ENCODE measurements around the gene ZC3H6. TPM values are rescaled to one million over a fixed set of nuclear protein-coding genes. Genes with fewer than 3 reads are reported as not detected.

ZC3H6 gene
- total and polyA plus RNA-seq, 2 of the 13 experiments (the other 11 are each of a cell fraction or from before 2014, with no cell fraction given), result 0.71 to 0.93 TPM

- DNase-seq (ENCODE audit: low spot score) (peak; percentile 65), ATAC-seq (peak; percentile 71), FAIRE-seq (peak; percentile 80)
- in situ Hi-C loops (cut with HindIII; ENCODE audit: extremely low pct_ligation_motif_present, low pct_unique_long_range_greater_than_20kb) (loop anchor here (25.0 kb wide), 1 partner anchor 178 kb away; the partner anchor contains the start of gene RGPD8), intact Hi-C loops (cut with micrococcal nuclease; ENCODE audit: unreplicated experiment) (loop anchor here (1.0 to 10.0 kb wide), 5 partner anchors 137 to 465 kb away; partner anchors contain the start of genes ANAPC1, CHCHD5, NT5DC4 and RGPD8)
- BruUV-seq (replicated peaks), result no TSS peak
- peak overlapping the region; percentile 91 for H3K4me2 ChIP-seq (ENCODE audit: low read depth, low read length)
- POLR2A ChIA-PET, result interaction anchor here (0.9 to 1.2 kb wide), 3 partner anchors 12 to 15 kb away, joined by 3 to 5 read pairs (median 3); no protein-coding TSS in a partner anchor
- H3K4me1 ChIP-seq (ENCODE audit: insufficient read depth, low read length), result peaks cover 23% of the 10 kb centered on the region
- peak overlapping the region; percentile 93 for H2AFZ ChIP-seq (ENCODE audit: low read length)
- H3K79me2 ChIP-seq (ENCODE audit: insufficient read depth, low read length), result no peaks in the 10 kb centered on the region
- 0 out of 5 replicates have a peak, but pooled peaks cover 0 to 1% of the 10 kb centered on the region in 2 experiments for H3K27me3 ChIP-seq (ENCODE audit: control insufficient read depth in 1 of 2, insufficient read depth in 2 of 2, low read length in 2 of 2)
- H3K4me3 ChIP-seq (replicated peaks in 1 of 3; ENCODE audit: insufficient read depth in 1 of 3, low read depth in 2 of 3, low read length in 3 of 3), result peak overlapping the region; percentile 43 to 63 (median 44)
- no peak overlapping the region for H3K27ac ChIP-seq (ENCODE audit: extremely low read length, insufficient read depth, low read length)
- H3K9ac ChIP-seq (ENCODE audit: insufficient read depth, low read depth, low read length), result peak overlapping the region; percentile 40; the same call in 1 of the 2 replicates
- H3K9me3 ChIP-seq (ENCODE audit: low read length), result no peaks in the 10 kb centered on the region
- CTCF ChIA-PET (ENCODE audit: low intra/inter-chr PET ratio, low total read pairs), result interaction anchor here (1.0 to 2.1 kb wide), 2 partner anchors 86 to 174 kb away, joined by 3 to 18 read pairs; partner anchors contain the start of gene RGPD8
- no peaks in the 10 kb centered on the region for H3K36me3 ChIP-seq (replicated peaks in 1 of 2; ENCODE audit: control insufficient read depth in 1 of 2, insufficient read depth in 2 of 2, low read length in 2 of 2)
- no peaks in the 10 kb centered on the region for H4K20me1 ChIP-seq (ENCODE audit: insufficient read depth, low read length)
- 13% methylated on average over 15 of the region's 15 CpGs for WGBS (ENCODE audit: low lambda C conversion rate)
- TF ChIP-seq TSC22D2 (CRISPR knock-in tag; IDR thresholded peaks at IDR 0.05; ENCODE audit: borderline replicate concordance) (peak; percentile 80; the same call in 1 of the 2 replicates), SNAPC5 (CRISPR knock-in tag; IDR thresholded peaks at IDR 0.05; ENCODE audit: borderline replicate concordance) (no peak), HOMEZ (CRISPR knock-in tag; IDR thresholded peaks at IDR 0.05; ENCODE audit: low read depth) (0 out of 2 replicates have a peak, but pooled peaks have one; percentile 14), PATZ1 (CRISPR knock-in tag; IDR thresholded peaks at IDR 0.05) (0 out of 2 replicates have a peak, but pooled peaks have one; percentile 30), ZNF335 (CRISPR knock-in tag; IDR thresholded peaks at IDR 0.05) (0 out of 2 replicates have a peak, but pooled peaks have one; percentile 50), ZNF570 (CRISPR knock-in tag; IDR thresholded peaks at IDR 0.05; ENCODE audit: borderline replicate concordance) (no peak), BATF2 (CRISPR knock-in tag; IDR thresholded peaks at IDR 0.05) (0 out of 2 replicates have a peak, but pooled peaks have one; percentile 41), ZNF703 (CRISPR knock-in tag; IDR thresholded peaks at IDR 0.05; ENCODE audit: borderline replicate concordance) (no peak), RARA (CRISPR knock-in tag; IDR thresholded peaks at IDR 0.05) (0 out of 2 replicates have a peak, but pooled peaks have one; percentile 25), KMT2A (CRISPR knock-in tag; IDR thresholded peaks at IDR 0.05) (peak; percentile 73), NONO (IDR thresholded peaks at IDR 0.05) (no peak), NONO (CRISPR knock-in tag; conservative IDR thresholded peaks at IDR 0.05) (peak; percentile 72; the same call in 1 of the 2 replicates), DPF2 (CRISPR knock-in tag; IDR thresholded peaks at IDR 0.05; ENCODE audit: borderline replicate concordance, low read depth) (no peak), ZNF777 (CRISPR knock-in tag; IDR thresholded peaks at IDR 0.05) (peak; percentile 65; the same call in 1 of the 2 replicates), HMGXB4 (CRISPR knock-in tag; IDR thresholded peaks at IDR 0.05; ENCODE audit: borderline replicate concordance in 1 of 2, low read depth in 1 of 2) (peak; percentile 91 to 94)
Measured at GRCh38 chr2:112259509-112260294, 15.7 kb upstream of the ZC3H6 start.
